HG03025 (cell line): ENCODE results near the gene NSMCE1.

Source experiments
- ATAC-seq: cut with Tn5 transposase; IDR thresholded peaks from one replicate; pipeline ENCODE4 v1.9.1; 2021; ENCODE audit warnings: mild to moderate bottlenecking, moderate library complexity; ENCODE audit not compliant: unreplicated experiment, low FRiP score

Gene NSMCE1

GRCh38 chr16:27245276-27246172 lies 23.0 kb downstream of the NSMCE1 start:
- no peak for ATAC-seq

GRCh38 chr16:27244363-27244755 lies 24.2 kb downstream of the NSMCE1 start:
- ATAC-seq: no peak

DNA sequence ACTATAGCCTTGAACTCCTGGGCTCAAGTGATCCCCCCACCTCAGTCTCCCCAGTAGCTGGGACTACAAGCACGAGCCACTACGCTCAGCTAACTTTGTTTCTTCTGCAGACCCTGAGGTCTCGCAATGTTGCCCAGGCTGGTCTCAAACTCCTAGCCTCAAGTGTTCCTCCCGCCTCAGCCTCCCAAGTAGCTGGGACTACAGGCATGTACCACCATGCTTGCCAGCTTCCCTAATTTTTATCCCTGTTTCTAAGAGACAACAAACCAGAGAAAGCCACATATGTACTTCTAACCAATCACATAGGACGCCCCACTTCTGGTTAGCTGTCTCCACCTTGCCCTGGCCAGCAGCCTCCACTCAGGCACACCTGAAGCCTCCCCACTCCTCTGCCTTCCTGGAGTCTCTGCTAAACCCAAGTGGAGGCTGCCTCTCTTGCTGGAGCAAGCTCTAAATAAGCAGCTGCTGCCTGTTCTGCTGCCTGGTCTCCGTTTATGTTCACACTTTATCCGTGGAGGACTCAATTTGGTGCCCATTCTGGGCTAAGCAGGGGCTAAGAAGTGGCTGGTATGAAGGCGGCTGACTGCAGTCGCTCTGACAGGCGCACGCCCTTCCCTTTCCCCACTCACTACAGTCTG lies 24.7 kb downstream of the NSMCE1 start:
- ATAC-seq: no peak

DNA sequence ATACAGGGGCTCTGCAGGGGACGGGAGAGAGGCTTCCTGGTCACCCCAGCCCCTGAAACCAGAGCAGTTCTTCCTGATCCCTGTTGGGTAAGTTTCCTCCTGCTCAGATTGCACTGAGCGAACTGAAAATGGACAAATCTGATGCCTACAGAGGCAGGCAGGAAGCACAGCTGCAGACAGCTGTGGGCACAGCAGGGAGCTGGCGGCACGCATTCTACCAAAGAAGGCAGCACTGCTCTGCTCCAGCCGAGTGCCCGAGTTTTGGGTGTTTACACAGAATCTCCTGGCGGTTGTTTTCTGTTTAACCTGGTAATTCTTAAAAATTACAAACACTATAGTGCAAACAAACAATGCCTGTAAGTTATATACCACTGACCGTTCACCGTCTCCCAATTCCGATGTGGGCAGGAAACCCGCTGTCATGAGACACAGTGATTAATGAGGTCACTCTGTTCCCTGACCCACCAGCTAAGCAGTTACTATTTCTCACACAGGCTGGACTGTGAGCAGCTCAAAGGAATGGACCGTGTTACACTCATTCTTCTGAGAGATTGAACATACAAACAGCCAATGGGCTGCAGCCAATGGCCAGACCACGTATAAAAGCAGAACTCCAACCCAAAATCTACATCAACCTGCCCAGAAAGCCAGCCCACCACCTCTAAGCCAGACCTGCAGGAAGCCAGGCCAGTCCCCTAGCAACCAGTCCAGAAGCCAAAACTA lies 25.5 kb downstream of the NSMCE1 start:
- ATAC-seq: no peak

DNA sequence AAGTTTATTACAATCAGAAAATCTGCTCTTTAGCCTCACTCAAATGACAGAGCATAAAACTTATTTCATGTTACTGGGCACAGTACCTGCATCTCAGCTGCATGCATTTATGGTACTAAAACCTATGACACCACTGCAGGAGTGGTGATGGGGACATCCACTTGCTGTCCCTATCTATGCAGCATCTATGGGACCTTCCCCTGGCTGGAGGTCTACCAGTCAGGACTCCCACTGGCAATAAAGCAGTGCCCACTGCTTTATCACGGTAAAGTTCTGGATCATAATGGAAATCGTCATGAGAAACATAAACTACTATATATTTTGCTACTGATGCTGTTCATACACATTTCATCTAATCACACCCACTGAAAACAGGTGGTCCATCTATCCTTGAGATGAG lies 26.2 kb downstream of the NSMCE1 start:
- ATAC-seq: no peak

DNA sequence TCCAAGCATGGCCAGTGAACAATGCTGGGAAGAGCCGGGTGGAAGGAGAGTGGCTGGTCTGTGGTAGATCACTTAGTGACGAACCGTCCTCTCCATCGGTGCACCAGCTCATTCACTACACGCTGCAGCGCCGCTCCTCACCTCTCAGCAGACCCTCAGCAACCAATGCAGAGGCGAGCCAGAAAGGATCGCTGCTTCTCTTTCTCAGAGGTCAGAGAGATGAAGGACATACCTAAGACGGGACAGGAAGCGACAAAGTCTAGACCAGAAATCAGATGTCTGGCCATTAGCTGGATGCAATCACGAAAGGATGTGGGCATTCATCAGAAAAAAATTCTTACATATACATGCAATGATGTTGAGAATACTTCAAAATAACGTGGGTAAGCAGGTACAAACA lies 26.9 kb downstream of the NSMCE1 start:
- ATAC-seq: no peak

DNA sequence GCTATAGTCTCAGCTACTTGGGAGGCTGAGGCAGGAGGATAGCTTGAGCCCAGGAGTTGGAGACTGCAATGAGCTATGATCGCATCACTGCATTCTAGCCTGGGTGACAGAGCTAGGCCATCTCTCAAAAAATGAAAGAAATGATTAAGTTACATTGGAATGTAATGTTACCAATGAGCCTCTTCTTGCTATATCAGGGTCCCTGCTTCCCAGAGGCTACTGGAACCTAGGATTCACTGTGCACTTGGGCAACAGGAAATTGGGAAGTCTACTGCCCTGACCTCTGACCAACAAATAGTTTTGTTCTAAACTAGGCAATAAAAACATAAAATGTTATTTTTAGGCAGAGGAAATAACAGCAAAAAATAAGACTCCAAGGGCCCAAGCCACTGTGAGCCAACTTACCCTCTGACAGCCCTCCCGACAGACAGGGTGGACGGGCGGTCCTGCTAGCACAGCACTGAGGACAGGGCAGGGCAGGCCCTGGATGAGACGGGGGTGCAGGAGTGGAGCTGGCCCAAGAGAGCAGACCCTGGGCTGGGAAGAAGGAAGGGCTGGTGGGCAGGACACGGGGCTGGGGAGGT lies 27.5 kb downstream of the NSMCE1 start:
- no peak for ATAC-seq

GRCh38 chr16:27239906-27240655 lies 28.5 kb downstream of the NSMCE1 start:
- no peak for ATAC-seq

- ATAC-seq: no peak
Measured at GRCh38 chr16:27239026-27239425, 29.5 kb downstream of the NSMCE1 start.

DNA sequence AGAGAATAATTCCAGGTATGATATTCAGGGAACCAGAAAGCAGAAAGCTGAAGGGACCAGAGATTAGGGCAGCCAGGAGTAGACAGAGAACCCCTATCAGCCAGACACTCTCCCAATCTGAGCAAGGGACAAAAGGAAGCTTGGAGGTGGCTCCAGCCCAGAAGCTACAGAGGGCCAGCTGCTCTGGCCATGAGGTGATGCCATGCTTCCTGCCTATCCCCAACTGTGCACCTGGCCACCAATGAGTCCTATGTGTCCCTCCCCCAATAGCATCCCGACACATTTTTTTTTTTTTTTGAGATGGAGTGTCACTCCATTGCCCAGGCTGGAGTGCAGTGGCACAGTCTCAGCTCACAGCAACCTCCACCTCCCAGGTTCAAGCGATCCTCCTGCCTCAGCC lies 30.0 kb downstream of the NSMCE1 start:
- no peak for ATAC-seq

GRCh38 chr16:27238016-27238587 lies 30.5 kb downstream of the NSMCE1 start:
- ATAC-seq: no peak

GRCh38 chr16:27237219-27238015 lies 31.2 kb downstream of the NSMCE1 start:
- peak; percentile 52 for ATAC-seq

- ATAC-seq: no peak
Measured at GRCh38 chr16:27236635-27237218, 31.8 kb downstream of the NSMCE1 start.

DNA sequence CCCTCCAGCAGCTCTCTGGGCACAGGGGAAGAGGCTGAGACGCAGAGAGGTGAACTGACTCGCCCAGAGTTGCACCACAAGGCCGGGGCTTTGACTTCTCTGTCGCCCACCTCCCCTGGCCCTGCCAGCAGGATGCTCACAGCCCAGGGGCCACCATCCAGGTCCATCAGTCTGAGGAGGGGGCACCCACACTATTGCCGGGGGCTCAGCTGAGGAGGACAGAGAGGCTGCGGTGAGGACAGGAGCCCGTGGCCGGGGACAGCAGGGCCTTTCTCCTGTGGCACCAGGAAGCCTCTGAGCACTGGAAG lies 32.7 kb downstream of the NSMCE1 start:
- no peak for ATAC-seq

DNA sequence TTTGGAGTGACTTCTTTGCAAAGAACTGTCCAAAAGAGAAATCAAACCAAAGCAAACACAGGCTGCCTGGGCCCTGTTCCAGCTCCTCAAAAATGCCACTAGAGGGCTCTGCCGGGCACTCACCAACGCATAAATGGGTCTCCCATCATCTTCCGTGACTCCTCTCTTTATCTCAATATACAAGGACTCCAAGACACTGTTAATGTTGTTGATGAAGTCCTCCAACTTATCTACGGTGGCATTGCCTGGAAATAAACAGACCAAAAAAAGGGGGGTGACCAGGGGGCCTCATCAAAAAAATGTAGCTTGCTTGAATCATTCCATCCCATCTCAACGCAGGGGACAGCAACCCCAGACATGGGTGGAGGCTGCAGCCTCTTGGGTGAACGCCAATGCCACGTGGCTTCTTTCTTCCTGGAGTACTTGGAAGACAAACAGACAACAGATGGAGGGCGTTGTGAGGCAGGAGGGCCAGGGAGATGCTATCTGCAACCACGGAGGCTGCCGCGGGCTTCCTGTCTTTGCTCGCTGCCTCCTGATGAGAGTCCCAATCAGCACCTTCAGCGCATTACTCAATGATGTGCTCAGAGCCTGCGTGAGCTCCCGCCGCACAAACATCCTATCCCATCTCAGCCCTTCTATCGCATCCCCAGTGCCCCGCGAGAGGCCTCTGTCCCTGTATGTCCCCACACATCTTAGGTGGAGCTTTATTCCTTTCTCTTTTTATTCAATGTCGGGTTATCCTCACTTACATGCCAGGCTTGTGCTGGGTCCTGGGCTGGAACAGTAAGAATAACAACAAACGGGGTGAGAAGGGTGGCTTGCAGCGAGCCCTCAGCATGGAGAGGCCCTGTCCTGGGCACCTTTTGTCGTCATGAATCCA lies 33.3 kb downstream of the NSMCE1 start:
- ATAC-seq: no peak

GRCh38 chr16:27234603-27235002 lies 34.0 kb downstream of the NSMCE1 start:
- ATAC-seq: no peak

DNA sequence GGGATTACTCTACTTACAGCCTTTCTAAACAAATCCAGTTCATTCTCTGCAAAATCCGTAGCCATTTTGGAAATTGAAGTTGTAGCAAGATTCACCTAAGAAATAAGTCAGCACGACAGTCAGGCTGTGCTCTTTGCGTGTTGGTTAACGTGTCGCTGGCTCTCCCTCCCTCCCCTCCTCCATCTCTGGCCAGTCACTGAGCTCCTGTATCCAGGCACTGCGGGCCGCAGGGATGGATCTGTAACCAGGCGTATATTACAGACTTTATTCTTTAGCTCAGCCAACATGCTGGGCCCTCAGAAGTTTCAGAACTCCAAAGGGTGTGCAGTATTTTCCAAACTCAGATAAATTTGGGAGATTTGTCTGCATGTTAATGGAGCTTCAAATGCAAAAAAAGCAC lies 34.4 kb downstream of the NSMCE1 start:
- no peak for ATAC-seq

- no peak for ATAC-seq
Measured at GRCh38 chr16:27233731-27234130, 34.8 kb downstream of the NSMCE1 start.
